Ascending aorta (tissue), 2 donors: ENCODE data around the gene LY6G5B. TPM values are rescaled to one million over a fixed set of nuclear protein-coding genes. Genes with fewer than 3 reads are reported as not detected.

Source experiments
- DNase-seq, 2 donors: peaks; one replicate each; pipeline ENCODE4 v3.0.0-alpha.2; 2019; ENCODE audit warnings: low spot score in 2 of 2
- H3K27ac ChIP-seq, 2 donors: fragments of 200-600 bp; sonication (generic); one replicate each; pipeline ENCODE4 v1.5.1; 2016 to 2017; ENCODE audit warnings: mild to moderate bottlenecking in 1 of 2
- H3K27me3 ChIP-seq: fragments of 200-600 bp; sonication (generic); one replicate; pipeline ENCODE4 v1.5.1; 2017
- H3K36me3 ChIP-seq, 2 donors: fragments of 200-600 bp; sonication (generic); one replicate each; pipeline ENCODE4 v1.5.1; 2016
- H3K4me1 ChIP-seq, 2 donors: fragments of 200-600 bp; sonication (generic); one replicate each; pipeline ENCODE4 v1.5.1; 2016 to 2017; ENCODE audit warnings: mild to moderate bottlenecking in 1 of 2
- H3K4me3 ChIP-seq, 2 donors: fragments of 200-600 bp; sonication (generic); one replicate each; pipeline ENCODE4 v1.5.1; 2016 to 2017; ENCODE audit warnings: mild to moderate bottlenecking in 1 of 2
- H3K9me3 ChIP-seq, 2 donors: fragments of 200-600 bp; sonication (generic); one replicate each; pipeline ENCODE4 v1.5.1; 2016
- CTCF ChIP-seq, 3 experiments: fragments of 200-600 bp in 2 of 3; fragments of 450-650 bp in 1 of 3; sonication (generic) in 2 of 3; IDR thresholded peaks; one replicate each; pipeline ENCODE4 v1.5.1; 2016 to 2019; ENCODE audit warnings: antibody characterized with exemption in 3 of 3, mild to moderate bottlenecking in 1 of 3, moderate library complexity in 1 of 3
- intact Hi-C: fragments of 100-400 bp; cut with DNase I; formaldehyde crosslinking; loops from one replicate; pipeline ENCODE4 v1.15.1; 2023
- total RNA-seq: library from RNA; depleted of rRNA; stranded (reverse); fragments of >200 nt; gene quantifications from one replicate; pipeline ENCODE4 v1.1.0, GENCODE V29; 2016

Gene LY6G5B
- total RNA-seq, 1 donor from 2014 or later = 24.1 TPM

- Histone ChIP-seq H3K4me3 (no peak overlapping the region), H3K4me1 (no peaks in the 10 kb centered on the region), H3K27me3 (no peaks in the 10 kb centered on the region), H3K36me3 (peaks cover 97 to 100% of the 10 kb centered on the region in 2 donors), H3K27ac (no peak overlapping the region), H3K9me3 (no peaks in the 10 kb centered on the region)
- no peak for DNase-seq
- TF ChIP-seq CTCF (IDR thresholded peaks at IDR 0.05) = no peak
- intact Hi-C loops = no loop called here
Measured at GRCh38 chr6:31631209-31631608, 38.6 kb upstream of the LY6G5B start.

GRCh38 chr6:31631681-31632278 is 38.0 kb upstream of the LY6G5B start:
- Histone ChIP-seq H3K4me3 (no peak overlapping the region), H3K27me3 (no peaks in the 10 kb centered on the region), H3K4me1 (no peaks in the 10 kb centered on the region), H3K27ac (no peak overlapping the region), H3K36me3 (peaks cover 97 to 100% of the 10 kb centered on the region in 2 donors), H3K9me3 (no peaks in the 10 kb centered on the region)
- intact Hi-C loops = no loop called here
- DNase-seq = no peak
- TF ChIP-seq CTCF (IDR thresholded peaks at IDR 0.05) = no peak

GRCh38 chr6:31632279-31632946 is 37.4 kb upstream of the LY6G5B start:
- no peak overlapping the region for H3K27ac ChIP-seq
- H3K27me3 ChIP-seq = no peaks in the 10 kb centered on the region
- DNase-seq = no peak
- H3K4me1 ChIP-seq = no peaks in the 10 kb centered on the region
- intact Hi-C loops = no loop called here
- no peak for TF ChIP-seq CTCF (IDR thresholded peaks at IDR 0.05)
- H3K36me3 ChIP-seq = peaks cover 97 to 100% of the 10 kb centered on the region in 2 donors
- no peaks in the 10 kb centered on the region for H3K9me3 ChIP-seq
- no peak overlapping the region for H3K4me3 ChIP-seq

- no peak overlapping the region for H3K4me3 ChIP-seq
- peaks cover 94 to 99% of the 10 kb centered on the region in 2 donors for H3K36me3 ChIP-seq
- no peaks in the 10 kb centered on the region for H3K27me3 ChIP-seq
- TF ChIP-seq CTCF (IDR thresholded peaks at IDR 0.05) = no peak
- H3K27ac ChIP-seq = no peak overlapping the region
- no peaks in the 10 kb centered on the region for H3K9me3 ChIP-seq
- no peaks in the 10 kb centered on the region for H3K4me1 ChIP-seq
- intact Hi-C loops = no loop called here
- DNase-seq = no peak
Measured at GRCh38 chr6:31633447-31633846, 36.3 kb upstream of the LY6G5B start.

- Histone ChIP-seq H3K27me3 (no peaks in the 10 kb centered on the region), H3K27ac (no peak overlapping the region), H3K4me1 (no peaks in the 10 kb centered on the region), H3K36me3 (peaks cover 90 to 99% of the 10 kb centered on the region in 2 donors), H3K9me3 (no peaks in the 10 kb centered on the region), H3K4me3 (no peak overlapping the region)
- intact Hi-C loops = no loop called here
- DNase-seq = no peak
- no peak for TF ChIP-seq CTCF (IDR thresholded peaks at IDR 0.05)
Measured at GRCh38 chr6:31634131-31634530, 35.6 kb upstream of the LY6G5B start.
